SIG-M5 (cell line): Measurements from ENCODE around the gene CPNE6.
A peak's percentile ranks its signal among the peaks of the same experiment; 100 is the strongest.
"Not testable (repeated sequence)": the region's sequence is repeated elsewhere in the genome, so short reads cannot be mapped to it uniquely, and the experiment has no call there.

Source experiments
- DNase-seq: peaks from one replicate; lab custom pipeline; 2025; lab: John Stamatoyannopoulos, UW

The CPNE6 gene

DNA sequence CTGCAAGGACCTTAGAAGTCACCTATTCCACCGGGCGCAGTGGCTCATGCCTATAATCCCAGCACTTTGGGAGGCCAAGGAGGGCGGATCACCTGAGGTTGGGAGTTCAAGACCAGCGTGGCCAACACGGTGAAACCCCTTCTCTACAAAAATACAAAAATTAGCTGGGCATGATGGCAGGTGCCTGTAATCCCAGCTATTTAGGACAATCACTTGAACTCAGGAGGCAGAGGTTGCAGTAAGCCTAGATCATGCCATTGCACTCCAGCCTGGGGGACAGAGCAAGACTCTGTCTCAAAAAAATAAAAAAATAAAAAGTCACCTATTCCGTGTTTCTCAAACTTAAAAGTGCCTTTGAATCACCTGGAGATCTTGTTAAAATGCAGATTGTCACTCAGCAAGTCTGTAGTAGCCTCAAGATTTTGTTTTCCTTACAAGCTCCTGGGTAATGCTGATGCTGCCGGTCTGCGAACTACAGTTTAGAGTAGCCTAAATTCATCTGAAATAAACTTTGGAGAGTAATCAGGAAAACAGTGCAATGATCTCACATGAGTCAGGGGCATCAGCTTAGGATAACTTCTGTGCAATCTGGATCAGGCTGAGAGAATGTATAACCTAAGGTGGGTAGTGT is 34.4 kb downstream of the CPNE6 start:
- DNase-seq = not testable (repeated sequence)

- no peak for DNase-seq
These were observed 35.4 kb downstream of the CPNE6 start for GRCh38 chr14:24106672-24107271.

DNA sequence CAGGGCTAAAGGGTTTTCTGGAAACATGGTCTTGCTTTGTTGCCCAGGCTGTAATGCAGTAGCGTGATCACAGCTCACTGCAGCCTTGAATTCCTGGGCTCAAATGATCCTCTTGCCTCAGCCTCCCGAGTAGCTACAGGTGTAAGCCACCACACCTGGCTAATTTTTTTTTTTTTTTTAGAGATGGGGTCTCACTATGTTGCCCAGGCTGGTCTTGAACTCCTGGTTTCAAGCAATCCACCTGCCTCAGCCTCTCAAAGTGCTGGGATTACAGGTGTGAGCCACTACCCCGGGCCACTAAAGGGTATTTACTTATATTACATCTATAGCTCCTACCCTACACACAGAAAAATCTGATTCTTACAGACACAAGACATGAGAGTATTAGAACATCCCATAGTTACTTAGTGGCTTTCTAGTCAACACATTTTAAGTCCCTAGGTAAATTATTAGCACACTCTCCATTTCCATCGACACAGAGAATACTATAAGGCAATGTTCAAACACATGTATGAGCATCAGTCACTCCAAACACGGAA is 37.0 kb downstream of the CPNE6 start:
- DNase-seq = no peak

DNA sequence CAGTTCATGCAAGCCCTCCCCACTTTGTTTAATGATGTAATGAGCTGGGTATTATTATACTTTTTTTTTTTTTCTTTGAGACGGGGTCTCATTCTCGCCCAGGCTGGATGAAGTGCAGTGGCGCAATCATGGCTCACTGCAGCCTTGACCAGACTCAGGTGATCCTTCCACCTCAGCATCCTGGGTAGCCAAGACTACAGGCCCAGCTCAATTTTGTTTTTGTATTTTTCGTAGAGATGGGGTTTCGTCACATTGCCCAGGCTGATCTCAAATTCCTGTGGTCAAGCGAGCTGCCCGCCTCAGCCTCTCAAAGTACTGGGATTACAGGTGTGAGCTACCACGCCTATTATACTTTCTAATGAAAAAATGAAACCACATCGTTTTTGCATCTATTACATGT is 38.7 kb downstream of the CPNE6 start:
- no peak for DNase-seq

- no peak for DNase-seq
These were observed 39.2 kb downstream of the CPNE6 start for GRCh38 chr14:24110523-24110922.

DNA sequence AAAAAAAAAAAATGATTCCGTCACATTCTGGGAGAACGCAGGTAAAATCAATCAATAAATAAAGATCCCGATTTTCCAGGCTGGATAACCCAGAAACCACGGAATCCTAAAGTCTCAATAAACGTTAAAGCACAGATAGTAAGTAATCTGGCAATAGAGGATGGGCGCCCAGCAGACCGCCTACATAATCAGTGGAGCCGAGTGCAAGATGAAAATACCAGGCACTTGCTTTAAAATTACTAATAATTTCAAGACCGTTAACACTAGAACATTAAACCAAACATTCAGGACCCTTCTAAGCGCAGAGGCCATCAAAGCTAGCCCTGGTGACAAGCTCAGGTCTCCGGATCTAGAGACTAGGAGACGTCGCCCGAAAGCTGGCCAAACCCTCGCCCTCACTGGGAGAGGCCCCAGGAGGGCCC is 42.0 kb downstream of the CPNE6 start:
- no peak for DNase-seq

GRCh38 chr14:24113801-24114531 is 42.6 kb downstream of the CPNE6 start:
- DNase-seq = peak; percentile 65

GRCh38 chr14:24114532-24115421 is 43.4 kb downstream of the CPNE6 start, which contains the start of the genes DCAF11 and NRL:
TSS of gene DCAF11 (plus strand) at chr14:24114777. CDS start at chr14:24115595, 818 bp downstream.
TSS of gene NRL (minus strand) at chr14:24114949. CDS start at chr14:24082848, 32,101 bp downstream.
- peak; percentile 99 for DNase-seq

DNA sequence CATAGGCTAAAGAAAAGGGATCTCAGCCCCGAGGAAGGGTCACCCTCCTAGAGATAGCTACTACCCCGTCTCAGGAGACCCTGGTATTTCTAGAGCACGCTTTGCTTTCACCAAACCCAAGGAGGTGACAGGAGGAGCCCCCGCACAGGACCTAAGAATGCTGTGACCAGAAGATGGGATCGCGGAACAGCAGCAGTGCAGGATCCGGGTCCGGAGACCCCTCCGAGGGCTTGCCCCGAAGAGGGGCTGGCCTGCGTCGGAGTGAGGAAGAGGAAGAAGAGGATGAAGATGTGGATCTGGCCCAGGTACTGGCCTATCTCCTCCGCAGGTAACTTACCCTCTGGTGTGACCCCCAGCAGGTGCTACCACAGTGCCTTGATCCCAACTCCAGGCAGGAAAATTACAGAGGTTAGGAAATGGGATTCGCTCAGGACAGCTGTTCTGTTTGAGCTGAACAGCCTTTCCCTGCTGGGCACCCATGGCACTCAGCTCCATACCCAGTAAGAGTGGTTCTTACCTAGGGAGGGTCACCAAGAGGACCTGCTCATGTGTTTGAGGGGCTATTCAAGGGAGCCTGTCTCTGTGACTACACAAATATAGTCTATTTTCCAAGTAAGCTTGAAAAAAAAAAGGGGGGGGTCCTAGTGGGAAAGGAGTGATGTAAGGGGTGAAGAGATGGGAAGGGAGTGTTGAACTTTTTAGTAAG is 44.2 kb downstream of the CPNE6 start:
- no peak for DNase-seq

DNA sequence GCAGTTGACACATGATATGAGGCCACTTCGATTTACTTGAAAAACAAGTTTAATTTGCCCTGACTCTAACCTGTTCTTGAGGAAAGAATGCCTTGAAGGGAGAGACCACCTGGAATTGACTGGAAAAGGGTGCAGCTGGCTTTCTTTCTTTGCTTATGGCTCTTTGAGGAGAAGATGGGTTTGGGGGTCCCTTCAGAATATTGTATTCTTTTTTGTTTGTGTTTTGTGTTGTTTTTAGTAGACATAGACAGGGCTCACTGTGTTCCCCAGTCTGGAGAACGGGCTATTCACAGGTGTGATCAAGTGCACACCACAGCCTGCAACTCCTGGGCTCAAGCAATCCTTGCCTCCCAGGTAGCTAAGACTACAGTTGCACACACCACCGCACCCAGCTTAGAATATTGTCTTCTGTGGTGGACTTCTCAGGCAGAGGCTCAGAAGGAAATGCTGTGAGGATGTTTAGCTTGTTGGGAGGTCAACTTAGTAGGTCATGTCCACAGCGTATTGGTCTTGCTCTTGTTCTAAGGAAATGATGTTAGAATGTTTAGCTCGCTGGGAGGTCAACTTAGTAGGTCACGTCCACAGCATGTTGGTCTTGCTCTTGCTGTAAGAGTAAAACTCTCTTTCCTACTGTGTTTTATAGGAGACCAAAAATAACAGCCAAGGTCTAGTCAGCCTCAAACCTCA is 44.9 kb downstream of the CPNE6 start:
- DNase-seq = no peak

GRCh38 chr14:24117179-24117578 is 45.8 kb downstream of the CPNE6 start:
- no peak for DNase-seq

- DNase-seq = no peak
These were observed 48.3 kb downstream of the CPNE6 start for GRCh38 chr14:24119691-24120090.

DNA sequence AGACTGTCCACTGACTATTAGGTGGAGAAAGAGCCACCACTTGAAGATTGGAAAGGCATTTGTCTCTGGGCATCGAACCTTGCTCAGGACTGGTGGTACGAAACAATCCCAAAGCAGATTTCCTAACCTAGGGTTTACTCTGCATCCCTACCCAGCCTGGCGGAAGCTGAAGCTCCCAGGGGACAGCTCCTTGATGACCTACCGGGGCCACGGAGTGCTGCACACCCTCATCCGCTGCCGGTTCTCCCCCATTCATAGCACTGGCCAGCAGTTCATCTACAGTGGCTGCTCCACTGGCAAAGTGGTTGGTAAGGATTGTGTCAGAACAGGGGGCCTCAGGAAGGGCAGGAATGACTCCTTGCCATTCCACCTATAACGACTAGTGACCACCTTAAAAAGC is 49.8 kb downstream of the CPNE6 start:
- no peak for DNase-seq

DNA sequence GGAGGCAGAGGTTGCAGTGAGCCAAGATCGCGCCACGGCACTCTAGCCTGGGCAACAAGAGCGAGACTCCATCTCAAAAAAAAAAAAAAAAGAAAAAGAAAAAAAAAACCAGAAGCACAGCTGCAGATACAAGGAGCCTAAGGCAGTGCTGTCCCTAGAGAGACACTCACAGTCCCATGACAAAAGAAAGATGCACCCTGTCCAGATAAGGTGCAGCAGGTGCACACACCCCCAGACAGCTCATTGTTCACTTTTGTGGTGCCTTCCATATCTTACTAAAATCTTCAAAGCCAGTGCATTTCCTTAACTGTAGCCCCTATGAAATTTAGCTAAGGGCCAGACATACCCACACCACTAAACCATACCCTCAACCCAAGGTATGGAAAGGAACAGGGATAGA is 51.1 kb downstream of the CPNE6 start:
- DNase-seq = no peak

DNA sequence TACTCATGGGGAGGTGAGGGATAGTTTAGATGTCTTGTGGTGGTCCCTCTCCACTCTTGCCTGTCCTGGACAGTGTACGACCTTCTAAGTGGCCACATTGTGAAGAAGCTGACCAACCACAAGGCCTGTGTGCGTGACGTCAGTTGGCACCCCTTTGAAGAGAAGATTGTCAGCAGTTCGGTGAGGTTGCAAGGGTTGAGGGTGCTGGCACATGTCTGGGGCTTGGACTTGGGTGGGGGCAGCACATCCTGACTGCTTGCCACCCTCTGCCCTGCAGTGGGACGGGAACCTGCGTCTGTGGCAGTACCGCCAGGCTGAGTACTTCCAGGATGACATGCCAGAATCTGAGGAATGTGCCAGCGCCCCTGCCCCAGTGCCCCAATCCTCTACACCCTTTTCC is 51.5 kb downstream of the CPNE6 start:
- no peak for DNase-seq

DNA sequence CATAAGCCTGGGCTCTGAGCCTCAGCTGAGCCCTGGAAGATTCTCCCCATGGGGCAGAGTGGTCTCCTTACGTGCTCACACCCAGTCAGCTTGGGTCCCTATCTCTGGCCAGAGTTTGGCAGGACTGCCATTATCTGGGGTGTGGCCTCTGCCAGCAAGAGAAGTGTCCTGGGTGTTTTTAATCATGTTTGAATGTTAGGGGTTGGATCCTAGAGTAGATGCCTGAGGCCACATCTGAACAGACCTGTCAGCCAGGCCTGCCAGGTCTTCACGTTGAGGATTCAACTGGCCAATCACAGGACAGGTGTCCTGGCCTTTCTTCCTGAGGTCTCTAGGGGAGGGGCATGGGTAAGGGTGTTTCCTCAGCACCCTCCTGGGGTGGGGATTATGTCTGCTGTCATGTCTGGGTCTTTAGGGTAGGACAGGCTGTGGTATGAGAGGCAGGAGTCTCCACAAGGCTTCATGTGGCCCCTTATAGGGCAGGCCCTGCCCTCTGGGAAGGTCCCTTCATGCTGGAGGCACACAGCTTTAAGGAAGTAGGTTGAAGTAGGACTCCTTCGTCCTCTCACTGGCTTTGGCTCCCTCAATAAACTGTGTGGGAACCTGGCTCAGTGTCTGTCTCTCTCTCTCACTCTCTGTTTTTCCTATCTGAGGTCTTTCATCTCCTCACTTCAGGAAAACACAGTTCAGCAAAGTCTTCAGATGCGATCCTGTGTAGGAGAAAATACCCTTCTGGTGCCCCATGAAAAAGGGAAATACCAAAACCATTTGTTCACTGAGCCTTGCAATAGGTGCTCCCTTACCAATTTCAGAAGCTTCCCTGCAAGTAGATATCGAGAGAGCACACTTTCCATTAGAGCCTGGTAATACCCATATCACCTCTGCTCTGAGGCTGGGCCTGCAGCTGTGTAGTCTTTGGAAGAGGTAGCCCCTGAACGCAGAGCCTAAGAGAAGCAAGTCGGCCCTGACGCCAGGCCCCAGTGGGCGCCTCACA is 52.4 kb downstream of the CPNE6 start:
- no peak for DNase-seq

GRCh38 chr14:24126939-24127338 is 55.6 kb downstream of the CPNE6 start:
- no peak for DNase-seq

GRCh38 chr14:24127673-24128072 is 56.3 kb downstream of the CPNE6 start:
- DNase-seq = no peak
